ENCODE measurements around the gene RIMBP2.

DNA sequence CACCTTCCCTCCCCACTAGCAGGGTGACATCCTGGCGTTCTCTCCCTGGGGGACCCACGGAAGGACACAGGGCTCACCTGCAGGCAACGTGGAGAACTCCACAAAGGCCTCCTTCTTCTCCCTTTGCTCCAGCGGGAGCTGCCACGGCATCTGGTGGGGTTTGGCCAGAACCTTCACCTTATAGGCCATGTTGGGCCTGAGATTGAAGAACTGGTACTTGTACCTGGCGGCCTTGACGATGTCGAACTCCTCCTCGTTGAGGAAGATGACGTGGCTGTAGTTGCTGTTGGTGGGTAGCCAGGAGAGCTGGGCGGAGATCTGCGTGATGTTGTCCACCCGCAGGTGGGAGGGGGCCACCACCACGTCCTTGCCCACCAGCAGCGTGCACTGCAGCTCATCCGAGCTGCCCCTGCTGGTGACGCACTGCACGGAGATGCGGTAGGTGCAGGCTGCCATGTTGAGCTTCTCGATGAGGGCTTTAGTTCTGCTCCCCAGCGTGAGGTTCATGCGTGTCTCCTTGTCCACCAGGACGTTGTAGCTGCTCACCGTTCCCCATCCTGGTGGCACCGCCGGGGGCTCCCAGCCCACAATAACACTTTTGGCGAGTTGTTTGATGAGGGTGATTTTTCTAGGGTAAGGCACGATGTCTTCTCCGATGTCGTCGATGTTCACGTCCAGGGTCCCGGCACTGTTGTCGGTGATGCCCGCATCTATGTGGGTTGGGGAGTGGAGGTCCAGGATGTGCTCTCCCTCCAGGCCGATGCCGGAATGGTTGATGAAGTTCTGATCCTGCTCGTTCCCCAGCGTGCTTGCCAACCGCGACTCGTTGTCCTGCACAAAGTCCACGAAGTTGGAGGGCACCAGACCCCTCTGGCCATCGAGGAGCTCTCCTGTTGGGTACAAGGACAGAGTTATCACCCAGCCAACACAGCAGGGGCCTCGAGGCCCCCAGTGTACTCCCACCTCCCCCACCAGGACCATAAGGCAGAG is 274.0 kb downstream of the RIMBP2 start:
- TF ChIP-seq POLR2A (IDR thresholded peaks at IDR 0.05) (no peak), CTCF (IDR thresholded peaks at IDR 0.05) (no peak)

All from uterus (tissue), 2 donors.